DND-41 (cell line): ENCODE results near the gene PKD1.

ENCODE experiments used
- ATAC-seq: fragments of 200-7000 bp; cut with Tn5 transposase; 3 replicates; pipeline ENCODE4 v1.9.1; 2021; ENCODE audit warnings: low read depth; ENCODE audit not compliant: insufficient read depth
- DNase-seq: peaks from one replicate; pipeline ENCODE4 v3.0.0-alpha.2; 2020
- H2AFZ ChIP-seq: 2 replicates; pipeline ENCODE4 v1.6.0; 2012; ENCODE audit warnings: low read depth, low read length
- H3K27ac ChIP-seq: 2 replicates; pipeline ENCODE4 v1.5.1; 2012; ENCODE audit warnings: low read length, inconsistent platforms
- H3K27me3 ChIP-seq: fragments of 200-600 bp; sonication (generic); 2 replicates; pipeline ENCODE4 v1.6.0; 2012; ENCODE audit warnings: low read length, mild to moderate bottlenecking, inconsistent platforms; ENCODE audit not compliant: insufficient read depth, poor library complexity
- H3K36me3 ChIP-seq: 2 replicates; pipeline ENCODE4 v1.5.1; 2012; ENCODE audit warnings: low read length, inconsistent platforms; ENCODE audit not compliant: insufficient read depth
- H3K4me1 ChIP-seq: 2 replicates; pipeline ENCODE4 v1.5.1; 2012; ENCODE audit warnings: mild to moderate bottlenecking, low read length; ENCODE audit not compliant: insufficient read depth
- H3K4me2 ChIP-seq: 2 replicates; pipeline ENCODE4 v1.6.0; 2012; ENCODE audit warnings: mild to moderate bottlenecking, moderate library complexity, low read length, inconsistent platforms; ENCODE audit not compliant: insufficient read depth
- H3K4me3 ChIP-seq, 2 experiments: fragments of 200-600 bp in 1 of 2; shearing (Covaris generic) in 1 of 2; 2 replicates each; pipeline ENCODE4 v1.5.1; 2012 to 2016; ENCODE audit warnings: inconsistent platforms in 2 of 2, low read length in 2 of 2, mild to moderate bottlenecking in 2 of 2, low read depth in 1 of 2, moderate library complexity in 1 of 2
- H3K79me2 ChIP-seq: 2 replicates; pipeline ENCODE4 v1.6.0; 2012; ENCODE audit warnings: low read length, inconsistent platforms; ENCODE audit not compliant: insufficient read depth
- H3K9ac ChIP-seq: 2 replicates; pipeline ENCODE4 v1.6.0; 2012; ENCODE audit warnings: low read depth, mild to moderate bottlenecking, inconsistent platforms, low read length, moderate library complexity
- H3K9me3 ChIP-seq: 2 replicates; pipeline ENCODE4 v1.5.1; 2012; ENCODE audit warnings: low read length, moderate library complexity, mild to moderate bottlenecking, inconsistent platforms; ENCODE audit not compliant: insufficient read depth, severe bottlenecking
- H4K20me1 ChIP-seq: 2 replicates; pipeline ENCODE4 v1.6.0; 2012; ENCODE audit warnings: low read length; ENCODE audit not compliant: insufficient read depth
- CTCF ChIP-seq: IDR thresholded peaks from 2 replicates; pipeline ENCODE4 v1.5.1; 2012; ENCODE audit warnings: borderline replicate concordance, low read length, moderate library complexity, mild to moderate bottlenecking; ENCODE audit not compliant: poor library complexity, severe bottlenecking; ENCODE audit errors: extremely low read depth
- EZH2 ChIP-seq: IDR thresholded peaks from 3 replicates; pipeline ENCODE4 v1.6.1; 2012; ENCODE audit warnings: borderline replicate concordance, low read depth, mild to moderate bottlenecking, moderate library complexity, low read length, inconsistent platforms; ENCODE audit not compliant: severe bottlenecking

The PKD1 gene

GRCh38 chr16:2151188-2152091 lies 15.7 kb upstream of the PKD1 start:
- Histone ChIP-seq H3K4me2 (no peak overlapping the region), H3K36me3 (peaks cover 32% of the 10 kb centered on the region), H3K9me3 (no peaks in the 10 kb centered on the region), H3K4me3 (no peak overlapping the region), H2AFZ (no peak overlapping the region), H3K27me3 (no peaks in the 10 kb centered on the region), H4K20me1 (peaks cover 78% of the 10 kb centered on the region), H3K9ac (no peak overlapping the region), H3K27ac (no peak overlapping the region), H3K79me2 (peaks cover 39% of the 10 kb centered on the region), H3K4me1 (peaks cover 45% of the 10 kb centered on the region)
- no peak for ATAC-seq
- no peak for DNase-seq
- TF ChIP-seq CTCF, result no peak
- TF ChIP-seq EZH2, result no peak

- ATAC-seq (no peak), DNase-seq (no peak)
- H3K4me3 ChIP-seq, result no peak overlapping the region
- H3K27ac ChIP-seq, result no peak overlapping the region
- TF ChIP-seq CTCF (no peak), EZH2 (no peak)
- peaks cover 32% of the 10 kb centered on the region for H3K79me2 ChIP-seq
- H3K9ac ChIP-seq, result no peak overlapping the region; the same call in 1 of the 2 replicates
- H3K4me2 ChIP-seq, result 0 out of 2 replicates have a peak overlapping the region, but pooled peaks have one; percentile 58
- H3K36me3 ChIP-seq, result peaks cover 32% of the 10 kb centered on the region
- no peaks in the 10 kb centered on the region for H3K27me3 ChIP-seq
- H4K20me1 ChIP-seq, result peaks cover 74% of the 10 kb centered on the region
- H3K4me1 ChIP-seq, result peaks cover 44% of the 10 kb centered on the region
- H3K9me3 ChIP-seq, result no peaks in the 10 kb centered on the region
- H2AFZ ChIP-seq, result no peak overlapping the region
Observed at GRCh38 chr16:2150418-2151187, 14.9 kb upstream of the PKD1 start.

- Histone ChIP-seq H3K36me3 (peaks cover 29% of the 10 kb centered on the region), H3K4me2 (peak overlapping the region; percentile 58), H3K27me3 (no peaks in the 10 kb centered on the region), H3K27ac (no peak overlapping the region), H2AFZ (no peak overlapping the region), H3K4me3 (peak overlapping the region in 1 of 2 experiments; percentile 46; a peak in 1 of 4 replicates), H3K4me1 (peaks cover 44% of the 10 kb centered on the region), H4K20me1 (peaks cover 71% of the 10 kb centered on the region), H3K9ac (no peak overlapping the region; the same call in none of the 2 replicates), H3K9me3 (no peaks in the 10 kb centered on the region), H3K79me2 (peaks cover 29% of the 10 kb centered on the region)
- ATAC-seq (no peak), DNase-seq (no peak)
- TF ChIP-seq EZH2, result no peak
- TF ChIP-seq CTCF, result no peak
Observed at GRCh38 chr16:2149630-2150417, 14.1 kb upstream of the PKD1 start.
